HCT116 (cell line): ENCODE measurements around the gene PHF14.

ENCODE experiments used
- ELF1 ChIP-seq: IDR thresholded peaks from 2 replicates; pipeline ENCODE4 v1.6.1; 2012; ENCODE audit warnings: low read depth, borderline replicate concordance
- EZH2 ChIP-seq: fragments of 200-600 bp; sonication (generic); IDR thresholded peaks from 2 replicates; pipeline ENCODE4 v1.6.1; 2017; ENCODE audit warnings: antibody characterized with exemption, mixed run types
- SIN3A ChIP-seq: IDR thresholded peaks from 2 replicates; pipeline ENCODE4 v1.6.1; 2012; ENCODE audit warnings: low read depth
- TCF7L2 ChIP-seq: IDR thresholded peaks from 2 replicates; pipeline ENCODE4 v1.7.0; 2011; ENCODE audit warnings: borderline replicate concordance, inconsistent platforms; ENCODE audit not compliant: insufficient read depth, insufficient read length; ENCODE audit errors: extremely low read depth
- YY1 ChIP-seq: IDR thresholded peaks from 2 replicates; pipeline ENCODE4 v1.6.1; 2011; ENCODE audit warnings: low read length, low read depth, moderate library complexity, mild to moderate bottlenecking; ENCODE audit not compliant: insufficient replicate concordance; ENCODE audit errors: extremely low read depth
- TF ChIP-seq, protein P1 (sequence below), 3 experiments: fragments of 200-600 bp in 1 of 3; sonication (generic) in 1 of 3; IDR thresholded peaks in 2 of 3; conservative IDR thresholded peaks in 1 of 3; 2 replicates each; pipeline ENCODE4 v1.5.1; 2012 to 2017; ENCODE audit warnings: low read depth in 2 of 3, low read length in 2 of 3, antibody characterized with exemption in 1 of 3, borderline replicate concordance in 1 of 3, control low read depth in 1 of 3, mild to moderate bottlenecking in 1 of 3, mixed read lengths in 1 of 3, mixed run types in 1 of 3, moderate library complexity in 1 of 3; ENCODE audit not compliant: insufficient read depth in 1 of 3

DNA sequence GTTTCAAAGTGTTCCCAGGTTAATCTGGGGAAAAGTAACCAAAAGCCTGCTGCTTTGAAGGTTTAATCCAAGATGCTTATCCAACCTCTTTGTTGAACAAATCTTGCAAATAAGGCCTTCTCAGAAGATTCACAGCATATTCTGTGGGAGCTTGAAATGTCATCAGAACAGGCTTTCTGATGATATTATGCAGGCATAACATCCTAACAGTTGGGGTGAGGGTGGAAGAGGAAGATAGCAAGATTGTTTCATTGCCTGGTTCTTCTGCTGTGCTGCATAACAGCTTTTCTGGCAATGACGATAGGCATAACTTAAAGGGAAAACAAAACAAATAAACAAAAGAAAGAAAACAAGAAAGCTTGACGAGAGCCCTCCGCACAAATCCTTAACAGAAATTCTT, 217.4 kb downstream of the PHF14 start:
- TF ChIP-seq, protein P1, sequence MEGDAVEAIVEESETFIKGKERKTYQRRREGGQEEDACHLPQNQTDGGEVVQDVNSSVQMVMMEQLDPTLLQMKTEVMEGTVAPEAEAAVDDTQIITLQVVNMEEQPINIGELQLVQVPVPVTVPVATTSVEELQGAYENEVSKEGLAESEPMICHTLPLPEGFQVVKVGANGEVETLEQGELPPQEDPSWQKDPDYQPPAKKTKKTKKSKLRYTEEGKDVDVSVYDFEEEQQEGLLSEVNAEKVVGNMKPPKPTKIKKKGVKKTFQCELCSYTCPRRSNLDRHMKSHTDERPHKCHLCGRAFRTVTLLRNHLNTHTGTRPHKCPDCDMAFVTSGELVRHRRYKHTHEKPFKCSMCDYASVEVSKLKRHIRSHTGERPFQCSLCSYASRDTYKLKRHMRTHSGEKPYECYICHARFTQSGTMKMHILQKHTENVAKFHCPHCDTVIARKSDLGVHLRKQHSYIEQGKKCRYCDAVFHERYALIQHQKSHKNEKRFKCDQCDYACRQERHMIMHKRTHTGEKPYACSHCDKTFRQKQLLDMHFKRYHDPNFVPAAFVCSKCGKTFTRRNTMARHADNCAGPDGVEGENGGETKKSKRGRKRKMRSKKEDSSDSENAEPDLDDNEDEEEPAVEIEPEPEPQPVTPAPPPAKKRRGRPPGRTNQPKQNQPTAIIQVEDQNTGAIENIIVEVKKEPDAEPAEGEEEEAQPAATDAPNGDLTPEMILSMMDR (IDR thresholded peaks at IDR 0.05 in 2 of 3, conservative IDR thresholded peaks at IDR 0.05 in 1 of 3; ENCODE audit: borderline replicate concordance in 1 of 3, insufficient read depth in 1 of 3, low read depth in 2 of 3, low read length in 2 of 3): no peak
- TF ChIP-seq SIN3A: no peak
- TF ChIP-seq YY1: no peak
- TF ChIP-seq EZH2: no peak
- no peak for TF ChIP-seq ELF1
- TF ChIP-seq TCF7L2: no peak
